ENCODE measurements around the gene AFAP1L1.

The AFAP1L1 gene

GRCh38 chr5:149239917-149240316, 31.7 kb upstream of the AFAP1L1 start:
- Histone ChIP-seq H3K9me3 (ENCODE audit: control insufficient read depth, insufficient read depth, low read length) (no peaks in the 10 kb centered on the region), H3K27me3 (ENCODE audit: control insufficient read depth, insufficient read depth, low read length) (no peaks in the 10 kb centered on the region), H3K36me3 (ENCODE audit: control insufficient read depth, insufficient read depth, low read length) (no peaks in the 10 kb centered on the region), H3K27ac (ENCODE audit: low read length) (no peak overlapping the region), H3K4me1 (ENCODE audit: control insufficient read depth, insufficient read depth, low read length) (no peaks in the 10 kb centered on the region), H3K4me3 (ENCODE audit: low read length) (no peak overlapping the region)
- DNase-seq (ENCODE audit: low read depth, low spot score): no peak
- no CpG with 5 or more reads among the region's 2 CpGs for WGBS (ENCODE audit: insufficient coverage, insufficient read length)

- H3K27ac ChIP-seq (ENCODE audit: low read length): no peak overlapping the region
- H3K36me3 ChIP-seq (ENCODE audit: control insufficient read depth, insufficient read depth, low read length): no peaks in the 10 kb centered on the region
- no peaks in the 10 kb centered on the region for H3K9me3 ChIP-seq (ENCODE audit: control insufficient read depth, insufficient read depth, low read length)
- DNase-seq (ENCODE audit: low read depth, low spot score): no peak
- H3K27me3 ChIP-seq (ENCODE audit: control insufficient read depth, insufficient read depth, low read length): no peaks in the 10 kb centered on the region
- no peak overlapping the region for H3K4me3 ChIP-seq (ENCODE audit: low read length)
- WGBS (ENCODE audit: insufficient coverage, insufficient read length): no CpG with 5 or more reads among the region's 13 CpGs
- H3K4me1 ChIP-seq (ENCODE audit: control insufficient read depth, insufficient read depth, low read length): no peaks in the 10 kb centered on the region
These were observed 31.2 kb upstream of the AFAP1L1 start for GRCh38 chr5:149240354-149240998.

- WGBS (ENCODE audit: insufficient coverage, insufficient read length): no CpG with 5 or more reads among the region's 3 CpGs
- Histone ChIP-seq H3K4me3 (ENCODE audit: low read length) (no peak overlapping the region), H3K27ac (ENCODE audit: low read length) (no peak overlapping the region), H3K27me3 (ENCODE audit: control insufficient read depth, insufficient read depth, low read length) (no peaks in the 10 kb centered on the region), H3K9me3 (ENCODE audit: control insufficient read depth, insufficient read depth, low read length) (no peaks in the 10 kb centered on the region), H3K4me1 (ENCODE audit: control insufficient read depth, insufficient read depth, low read length) (no peaks in the 10 kb centered on the region), H3K36me3 (ENCODE audit: control insufficient read depth, insufficient read depth, low read length) (no peaks in the 10 kb centered on the region)
- no peak for DNase-seq (ENCODE audit: low read depth, low spot score)
These were observed 29.3 kb upstream of the AFAP1L1 start for GRCh38 chr5:149242339-149242738.

GRCh38 chr5:149246906-149247305, 24.8 kb upstream of the AFAP1L1 start:
- Histone ChIP-seq H3K27me3 (ENCODE audit: control insufficient read depth, insufficient read depth, low read length) (no peaks in the 10 kb centered on the region), H3K36me3 (ENCODE audit: control insufficient read depth, insufficient read depth, low read length) (no peaks in the 10 kb centered on the region), H3K4me3 (ENCODE audit: low read length) (no peak overlapping the region), H3K4me1 (ENCODE audit: control insufficient read depth, insufficient read depth, low read length) (no peaks in the 10 kb centered on the region), H3K9me3 (ENCODE audit: control insufficient read depth, insufficient read depth, low read length) (no peaks in the 10 kb centered on the region), H3K27ac (ENCODE audit: low read length) (no peak overlapping the region)
- no CpG with 5 or more reads among the region's 4 CpGs for WGBS (ENCODE audit: insufficient coverage, insufficient read length)
- no peak for DNase-seq (ENCODE audit: low read depth, low spot score)

- WGBS (ENCODE audit: insufficient coverage, insufficient read length): no CpG with 5 or more reads among the region's 8 CpGs
- Histone ChIP-seq H3K4me1 (ENCODE audit: control insufficient read depth, insufficient read depth, low read length) (no peaks in the 10 kb centered on the region), H3K27ac (ENCODE audit: low read length) (no peak overlapping the region), H3K9me3 (ENCODE audit: control insufficient read depth, insufficient read depth, low read length) (no peaks in the 10 kb centered on the region), H3K27me3 (ENCODE audit: control insufficient read depth, insufficient read depth, low read length) (no peaks in the 10 kb centered on the region), H3K36me3 (ENCODE audit: control insufficient read depth, insufficient read depth, low read length) (no peaks in the 10 kb centered on the region), H3K4me3 (ENCODE audit: low read length) (no peak overlapping the region)
- DNase-seq (ENCODE audit: low read depth, low spot score): no peak
These were observed 23.9 kb upstream of the AFAP1L1 start for GRCh38 chr5:149247726-149248125.

- H3K4me1 ChIP-seq (ENCODE audit: control insufficient read depth, insufficient read depth, low read length): no peaks in the 10 kb centered on the region
- H3K27ac ChIP-seq (ENCODE audit: low read length): no peak overlapping the region
- no peaks in the 10 kb centered on the region for H3K36me3 ChIP-seq (ENCODE audit: control insufficient read depth, insufficient read depth, low read length)
- no peak overlapping the region for H3K4me3 ChIP-seq (ENCODE audit: low read length)
- whole genome bisulfite sequencing (ENCODE audit: insufficient coverage, insufficient read length): no CpG with 5 or more reads among the region's 4 CpGs
- no peaks in the 10 kb centered on the region for H3K9me3 ChIP-seq (ENCODE audit: control insufficient read depth, insufficient read depth, low read length)
- no peaks in the 10 kb centered on the region for H3K27me3 ChIP-seq (ENCODE audit: control insufficient read depth, insufficient read depth, low read length)
- DNase-seq (ENCODE audit: low read depth, low spot score): no peak
These were observed 20.1 kb upstream of the AFAP1L1 start for GRCh38 chr5:149251546-149251945.

- DNase-seq (ENCODE audit: low read depth, low spot score): no peak
- Histone ChIP-seq H3K27ac (ENCODE audit: low read length) (no peak overlapping the region), H3K36me3 (ENCODE audit: control insufficient read depth, insufficient read depth, low read length) (no peaks in the 10 kb centered on the region), H3K9me3 (ENCODE audit: control insufficient read depth, insufficient read depth, low read length) (no peaks in the 10 kb centered on the region), H3K4me1 (ENCODE audit: control insufficient read depth, insufficient read depth, low read length) (no peaks in the 10 kb centered on the region), H3K4me3 (ENCODE audit: low read length) (no peak overlapping the region), H3K27me3 (ENCODE audit: control insufficient read depth, insufficient read depth, low read length) (no peaks in the 10 kb centered on the region)
- no CpG with 5 or more reads among the region's 3 CpGs for WGBS (ENCODE audit: insufficient coverage, insufficient read length)
These were observed 17.2 kb upstream of the AFAP1L1 start for GRCh38 chr5:149254506-149254905.

- Histone ChIP-seq H3K27me3 (ENCODE audit: control insufficient read depth, insufficient read depth, low read length) (no peaks in the 10 kb centered on the region), H3K4me3 (ENCODE audit: low read length) (no peak overlapping the region), H3K27ac (ENCODE audit: low read length) (no peak overlapping the region), H3K9me3 (ENCODE audit: control insufficient read depth, insufficient read depth, low read length) (no peaks in the 10 kb centered on the region), H3K36me3 (ENCODE audit: control insufficient read depth, insufficient read depth, low read length) (no peaks in the 10 kb centered on the region), H3K4me1 (ENCODE audit: control insufficient read depth, insufficient read depth, low read length) (no peaks in the 10 kb centered on the region)
- no peak for DNase-seq (ENCODE audit: low read depth, low spot score)
These were observed 15.2 kb upstream of the AFAP1L1 start for GRCh38 chr5:149256451-149256850.

GRCh38 chr5:149257131-149257530, 14.5 kb upstream of the AFAP1L1 start:
- Histone ChIP-seq H3K27me3 (ENCODE audit: control insufficient read depth, insufficient read depth, low read length) (no peaks in the 10 kb centered on the region), H3K4me3 (ENCODE audit: low read length) (no peak overlapping the region), H3K9me3 (ENCODE audit: control insufficient read depth, insufficient read depth, low read length) (no peaks in the 10 kb centered on the region), H3K27ac (ENCODE audit: low read length) (no peak overlapping the region), H3K4me1 (ENCODE audit: control insufficient read depth, insufficient read depth, low read length) (no peaks in the 10 kb centered on the region), H3K36me3 (ENCODE audit: control insufficient read depth, insufficient read depth, low read length) (no peaks in the 10 kb centered on the region)
- WGBS (ENCODE audit: insufficient coverage, insufficient read length): no CpG with 5 or more reads among the region's 1 CpG
- no peak for DNase-seq (ENCODE audit: low read depth, low spot score)

- DNase-seq (ENCODE audit: low read depth, low spot score): no peak
- H3K27me3 ChIP-seq (ENCODE audit: control insufficient read depth, insufficient read depth, low read length): no peaks in the 10 kb centered on the region
These were observed 13.6 kb upstream of the AFAP1L1 start for GRCh38 chr5:149257889-149258705.

GRCh38 chr5:149260761-149261160, 10.9 kb upstream of the AFAP1L1 start:
- H3K9me3 ChIP-seq (ENCODE audit: control insufficient read depth, insufficient read depth, low read length): no peaks in the 10 kb centered on the region
- no peaks in the 10 kb centered on the region for H3K4me1 ChIP-seq (ENCODE audit: control insufficient read depth, insufficient read depth, low read length)
- H3K27ac ChIP-seq (ENCODE audit: low read length): no peak overlapping the region
- no peak overlapping the region for H3K4me3 ChIP-seq (ENCODE audit: low read length)
- DNase-seq (ENCODE audit: low read depth, low spot score): no peak
- WGBS (ENCODE audit: insufficient coverage, insufficient read length): no CpG with 5 or more reads among the region's 1 CpG
- no peaks in the 10 kb centered on the region for H3K36me3 ChIP-seq (ENCODE audit: control insufficient read depth, insufficient read depth, low read length)
- H3K27me3 ChIP-seq (ENCODE audit: control insufficient read depth, insufficient read depth, low read length): no peaks in the 10 kb centered on the region

More at GRCh38 chr5:149257889-149258705, 13.6 kb upstream of the AFAP1L1 start:
- H3K4me3 ChIP-seq (ENCODE audit: low read length): no peak overlapping the region
- no peak overlapping the region for H3K27ac ChIP-seq (ENCODE audit: low read length)
- H3K4me1 ChIP-seq (ENCODE audit: control insufficient read depth, insufficient read depth, low read length): no peaks in the 10 kb centered on the region
- WGBS (ENCODE audit: insufficient coverage, insufficient read length): no CpG with 5 or more reads among the region's 10 CpGs
- no peaks in the 10 kb centered on the region for H3K36me3 ChIP-seq (ENCODE audit: control insufficient read depth, insufficient read depth, low read length)
- no peaks in the 10 kb centered on the region for H3K9me3 ChIP-seq (ENCODE audit: control insufficient read depth, insufficient read depth, low read length)

Data from iPS DF 6.9 (cell line).